Activated CD4-positive, alpha-beta T cell treated with anti-CD3 and anti-CD28 coated beads, Interleukin-2, amount 10 ng/mL, durations not matched to agents 24 days and 14 days (primary cell): Measurements from ENCODE around the gene ZBTB9. TPM values are rescaled to one million over a fixed set of nuclear protein-coding genes. Genes with fewer than 3 reads are reported as not detected.
A peak's percentile ranks its signal among the peaks of the same experiment; 100 is the strongest.

Experiments
- DNase-seq: peaks from one replicate; pipeline ENCODE4 v3.0.0; 2022
- H3K27ac Mint-ChIP-seq: one replicate; pipeline ENCODE4 v1.8.0; 2022; ENCODE audit warnings: mild to moderate bottlenecking, mixed read lengths
- H3K27me3 Mint-ChIP-seq: one replicate; pipeline ENCODE4 v1.8.0; 2022; ENCODE audit warnings: mixed read lengths
- H3K36me3 Mint-ChIP-seq: one replicate; pipeline ENCODE4 v1.8.0; 2022; ENCODE audit warnings: low read depth, mild to moderate bottlenecking, mixed read lengths
- H3K4me1 Mint-ChIP-seq: one replicate; pipeline ENCODE4 v1.8.0; 2021; ENCODE audit warnings: mixed read lengths
- H3K4me3 Mint-ChIP-seq: one replicate; pipeline ENCODE4 v1.8.0; 2022; ENCODE audit warnings: mild to moderate bottlenecking, moderate library complexity, mixed read lengths
- H3K9me3 Mint-ChIP-seq: one replicate; pipeline ENCODE4 v1.8.0; 2021; ENCODE audit warnings: mixed read lengths
- intact Hi-C: fragments of 100-400 bp; cut with micrococcal nuclease; formaldehyde crosslinking; loops from one replicate; pipeline ENCODE4 v1.15.1; 2023
- total RNA-seq: library from RNA; stranded (reverse); gene quantifications from 2 replicates; pipeline ENCODE4 v1.2.3, GENCODE V29; 2022

ZBTB9 gene, protein sequence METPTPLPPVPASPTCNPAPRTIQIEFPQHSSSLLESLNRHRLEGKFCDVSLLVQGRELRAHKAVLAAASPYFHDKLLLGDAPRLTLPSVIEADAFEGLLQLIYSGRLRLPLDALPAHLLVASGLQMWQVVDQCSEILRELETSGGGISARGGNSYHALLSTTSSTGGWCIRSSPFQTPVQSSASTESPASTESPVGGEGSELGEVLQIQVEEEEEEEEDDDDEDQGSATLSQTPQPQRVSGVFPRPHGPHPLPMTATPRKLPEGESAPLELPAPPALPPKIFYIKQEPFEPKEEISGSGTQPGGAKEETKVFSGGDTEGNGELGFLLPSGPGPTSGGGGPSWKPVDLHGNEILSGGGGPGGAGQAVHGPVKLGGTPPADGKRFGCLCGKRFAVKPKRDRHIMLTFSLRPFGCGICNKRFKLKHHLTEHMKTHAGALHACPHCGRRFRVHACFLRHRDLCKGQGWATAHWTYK
- 14.2 and 14.5 TPM in 2 replicates for total RNA-seq

DNA sequence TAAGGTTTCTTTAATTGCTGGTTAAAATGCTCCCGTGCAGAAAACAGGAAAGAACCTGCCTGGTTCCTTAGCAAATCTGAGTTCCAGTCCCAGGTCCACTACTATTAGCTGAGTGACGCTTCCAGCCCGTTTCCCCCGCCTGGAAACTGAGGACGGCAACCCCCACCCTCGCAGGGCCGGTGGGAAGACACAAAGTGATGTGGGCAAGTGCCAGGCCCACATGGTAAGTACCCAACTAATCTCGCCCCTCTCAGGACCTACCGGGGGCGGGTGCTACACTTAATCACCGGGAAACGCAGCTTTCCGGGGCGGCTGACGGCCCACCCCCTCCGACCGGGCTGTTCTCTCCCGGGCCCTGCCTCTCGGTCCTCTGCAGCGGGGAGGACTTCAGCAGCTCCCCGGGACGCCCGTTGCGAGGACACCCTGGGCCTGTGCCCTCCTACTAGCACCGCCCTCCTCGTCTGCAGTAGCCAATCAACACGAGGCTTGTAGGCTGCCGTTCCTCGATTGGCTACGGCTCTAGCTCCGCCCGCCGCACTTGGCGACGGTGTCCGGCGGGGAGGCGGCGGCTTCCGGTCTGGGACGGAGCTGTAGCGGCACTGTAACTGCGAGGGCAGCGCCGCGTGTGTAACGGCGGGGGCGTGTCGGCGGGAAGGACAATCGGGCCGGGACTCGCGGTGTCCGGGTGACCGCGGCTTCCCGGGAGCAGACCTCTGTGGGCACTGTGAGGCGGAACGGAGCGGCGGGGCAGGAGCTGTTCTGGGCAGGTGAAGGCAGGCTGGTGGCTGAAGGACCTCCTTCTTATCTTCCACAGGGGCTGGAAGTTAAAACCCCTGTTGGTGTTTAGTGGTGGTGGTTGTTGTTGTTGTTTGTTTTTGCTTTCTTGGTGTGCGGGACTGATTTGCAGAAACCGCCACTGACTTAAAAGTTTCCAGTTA, at the start of gene ZBTB9:
ZBTB9 (plus strand) TSS at position 568 of the 938 bp plus-strand sequence. CDS start 525 bp downstream, outside the sequence.
- peak; percentile 99 for DNase-seq
- no peaks in the 10 kb centered on the region for H3K9me3 Mint-ChIP-seq
- peak within 1 kb of the TSS; percentile 97 for H3K4me3 Mint-ChIP-seq
- peaks cover 33% of the 10 kb centered on the region for H3K36me3 Mint-ChIP-seq
- H3K27ac Mint-ChIP-seq: peak within 1 kb of the TSS; percentile 88
- no peaks in the 10 kb centered on the region for H3K27me3 Mint-ChIP-seq
- intact Hi-C loops: loop anchor here (1.0 to 10.0 kb wide), 6 partner anchors 24 to 241 kb away; partner anchors contain the start of genes CUTA, ITPR3 and KIFC1
- peaks cover 20% of the 10 kb centered on the region for H3K4me1 Mint-ChIP-seq

DNA sequence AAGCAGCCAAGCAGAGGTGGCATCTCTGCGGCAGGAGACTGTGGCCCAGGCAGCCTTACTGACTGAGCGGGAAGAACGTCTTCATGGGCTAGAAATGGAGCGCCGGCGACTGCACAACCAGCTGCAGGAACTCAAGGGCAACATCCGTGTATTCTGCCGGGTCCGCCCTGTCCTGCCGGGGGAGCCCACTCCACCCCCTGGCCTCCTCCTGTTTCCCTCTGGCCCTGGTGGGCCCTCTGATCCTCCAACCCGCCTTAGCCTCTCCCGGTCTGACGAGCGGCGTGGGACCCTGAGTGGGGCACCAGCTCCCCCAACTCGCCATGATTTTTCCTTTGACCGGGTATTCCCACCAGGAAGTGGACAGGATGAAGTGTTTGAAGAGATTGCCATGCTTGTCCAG, 49.5 kb upstream of the ZBTB9 start:
- intact Hi-C loops: no loop called here
- H3K27ac Mint-ChIP-seq: no peak overlapping the region
- no peak overlapping the region for H3K4me3 Mint-ChIP-seq
- DNase-seq: no peak
- H3K4me1 Mint-ChIP-seq: peaks cover 27% of the 10 kb centered on the region
- peaks cover 54% of the 10 kb centered on the region for H3K36me3 Mint-ChIP-seq
- H3K9me3 Mint-ChIP-seq: no peaks in the 10 kb centered on the region
- no peaks in the 10 kb centered on the region for H3K27me3 Mint-ChIP-seq

DNA sequence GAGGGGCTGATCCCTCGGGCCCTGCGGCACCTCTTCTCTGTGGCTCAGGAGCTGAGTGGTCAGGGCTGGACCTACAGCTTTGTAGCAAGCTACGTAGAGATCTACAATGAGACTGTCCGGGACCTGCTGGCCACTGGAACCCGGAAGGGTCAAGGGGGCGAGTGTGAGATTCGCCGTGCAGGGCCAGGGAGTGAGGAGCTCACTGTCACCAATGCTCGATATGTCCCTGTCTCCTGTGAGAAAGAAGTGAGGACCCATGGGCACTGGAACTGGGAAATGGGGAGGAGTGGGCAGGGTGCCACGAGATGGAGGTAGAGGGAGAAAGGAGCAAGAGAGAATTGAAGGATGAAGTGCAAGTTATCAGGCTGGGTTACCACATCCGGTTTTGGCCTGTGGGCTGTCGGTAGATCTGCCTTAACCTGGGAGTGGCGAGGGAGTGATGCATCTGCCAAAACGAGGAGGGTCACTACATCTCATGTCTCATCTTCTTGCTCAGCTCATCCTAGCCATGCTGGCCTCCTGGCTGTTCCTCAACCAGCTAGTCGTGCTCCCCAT, 48.9 kb upstream of the ZBTB9 start:
- no peak for DNase-seq
- Mint-ChIP-seq H3K27me3 (no peaks in the 10 kb centered on the region), H3K36me3 (peaks cover 49% of the 10 kb centered on the region), H3K27ac (peak overlapping the region; percentile 42), H3K9me3 (no peaks in the 10 kb centered on the region), H3K4me3 (no peak overlapping the region), H3K4me1 (peaks cover 28% of the 10 kb centered on the region)
- intact Hi-C loops: no loop called here

DNA sequence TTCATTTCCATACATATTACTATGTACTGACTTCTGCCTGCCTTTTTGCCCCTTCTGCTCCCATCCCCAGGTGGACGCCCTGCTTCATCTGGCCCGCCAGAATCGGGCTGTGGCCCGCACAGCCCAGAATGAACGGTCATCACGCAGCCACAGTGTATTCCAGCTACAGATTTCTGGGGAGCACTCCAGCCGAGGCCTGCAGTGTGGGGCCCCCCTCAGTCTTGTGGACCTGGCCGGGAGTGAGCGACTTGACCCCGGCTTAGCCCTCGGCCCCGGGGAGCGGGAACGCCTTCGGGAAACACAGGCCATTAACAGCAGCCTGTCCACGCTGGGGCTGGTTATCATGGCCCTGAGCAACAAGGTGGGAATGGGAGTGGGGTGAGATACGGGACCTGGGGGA, 48.2 kb upstream of the ZBTB9 start:
- Mint-ChIP-seq H3K4me1 (peaks cover 28% of the 10 kb centered on the region), H3K4me3 (no peak overlapping the region), H3K27ac (no peak overlapping the region), H3K9me3 (no peaks in the 10 kb centered on the region), H3K27me3 (no peaks in the 10 kb centered on the region), H3K36me3 (peaks cover 49% of the 10 kb centered on the region)
- DNase-seq: no peak
- intact Hi-C loops: no loop called here

DNA sequence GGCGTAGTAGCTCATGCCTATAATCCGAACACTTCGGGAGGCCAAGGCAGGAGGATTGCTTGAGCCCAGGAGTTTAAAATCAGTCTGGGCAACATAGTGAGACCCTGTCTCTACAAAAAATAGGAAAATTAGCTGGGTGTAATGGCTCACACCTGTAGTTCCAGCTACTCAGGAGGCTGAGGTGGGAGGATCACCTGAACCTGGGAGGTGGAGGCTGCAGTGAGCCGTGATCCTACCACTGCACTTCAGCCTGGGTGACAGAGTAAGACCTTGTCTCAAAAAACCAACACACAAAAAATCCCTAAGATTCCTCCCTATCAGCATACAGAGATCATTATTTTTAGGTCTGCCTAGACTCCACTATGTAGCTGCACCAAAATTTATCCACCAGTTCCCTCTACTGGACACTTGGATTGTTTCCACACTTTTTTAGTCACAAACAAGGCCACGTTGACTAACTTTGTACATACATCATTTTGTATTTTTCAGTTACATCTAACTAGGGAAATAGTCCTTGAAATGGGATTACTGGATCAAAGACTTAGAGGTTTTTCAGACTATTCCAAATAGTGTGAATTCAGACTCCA, 47.2 kb upstream of the ZBTB9 start:
- no peak overlapping the region for H3K27ac Mint-ChIP-seq
- H3K9me3 Mint-ChIP-seq: no peaks in the 10 kb centered on the region
- H3K27me3 Mint-ChIP-seq: no peaks in the 10 kb centered on the region
- intact Hi-C loops: no loop called here
- H3K4me3 Mint-ChIP-seq: no peak overlapping the region
- no peak for DNase-seq
- H3K36me3 Mint-ChIP-seq: peaks cover 44% of the 10 kb centered on the region
- H3K4me1 Mint-ChIP-seq: peaks cover 33% of the 10 kb centered on the region

DNA sequence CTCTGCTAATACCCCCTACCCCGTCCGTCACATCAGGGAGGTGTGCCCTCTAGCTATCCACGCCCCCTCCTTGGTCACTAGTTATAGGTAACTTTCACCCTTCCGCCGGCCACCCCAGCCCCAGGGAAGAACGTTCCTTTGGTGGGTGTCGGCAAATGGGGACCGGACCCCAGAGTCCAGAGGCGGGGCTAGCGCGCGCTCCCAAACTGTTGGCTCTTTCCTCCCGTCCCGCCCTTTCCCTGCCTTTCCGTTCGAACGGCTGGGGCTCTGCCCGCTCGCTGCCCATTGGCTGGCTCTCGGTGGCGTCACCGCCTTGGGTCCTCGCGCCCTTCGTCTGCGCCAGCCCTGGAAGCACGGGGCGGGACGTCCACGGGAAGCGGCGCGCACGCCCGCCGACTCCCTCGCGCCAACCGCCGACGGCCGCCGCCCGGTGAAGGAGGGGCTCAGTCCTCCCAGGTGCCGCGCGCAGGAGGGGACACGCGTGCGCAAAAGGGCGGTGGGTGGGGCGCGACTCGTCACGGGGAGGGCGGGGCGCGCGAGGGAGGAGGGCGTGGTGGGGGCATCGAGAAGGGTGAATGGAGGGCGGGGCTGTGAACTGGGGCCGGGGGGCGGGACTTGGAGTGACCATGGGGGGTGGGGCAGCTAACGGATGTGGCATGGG, 44.2 kb upstream of the ZBTB9 start:
- peaks cover 40% of the 10 kb centered on the region for H3K4me1 Mint-ChIP-seq
- no peaks in the 10 kb centered on the region for H3K27me3 Mint-ChIP-seq
- no peaks in the 10 kb centered on the region for H3K9me3 Mint-ChIP-seq
- peak; percentile 99 for DNase-seq
- peaks cover 45% of the 10 kb centered on the region for H3K36me3 Mint-ChIP-seq
- intact Hi-C loops: loop anchor here (1.0 to 10.0 kb wide), 8 partner anchors 8 to 1235 kb away; partner anchors contain the start of genes AGPAT1, B3GALT4, CUTA and KIFC1
- peak overlapping the region; percentile 91 for H3K27ac Mint-ChIP-seq
- peak overlapping the region; percentile 92 for H3K4me3 Mint-ChIP-seq

DNA sequence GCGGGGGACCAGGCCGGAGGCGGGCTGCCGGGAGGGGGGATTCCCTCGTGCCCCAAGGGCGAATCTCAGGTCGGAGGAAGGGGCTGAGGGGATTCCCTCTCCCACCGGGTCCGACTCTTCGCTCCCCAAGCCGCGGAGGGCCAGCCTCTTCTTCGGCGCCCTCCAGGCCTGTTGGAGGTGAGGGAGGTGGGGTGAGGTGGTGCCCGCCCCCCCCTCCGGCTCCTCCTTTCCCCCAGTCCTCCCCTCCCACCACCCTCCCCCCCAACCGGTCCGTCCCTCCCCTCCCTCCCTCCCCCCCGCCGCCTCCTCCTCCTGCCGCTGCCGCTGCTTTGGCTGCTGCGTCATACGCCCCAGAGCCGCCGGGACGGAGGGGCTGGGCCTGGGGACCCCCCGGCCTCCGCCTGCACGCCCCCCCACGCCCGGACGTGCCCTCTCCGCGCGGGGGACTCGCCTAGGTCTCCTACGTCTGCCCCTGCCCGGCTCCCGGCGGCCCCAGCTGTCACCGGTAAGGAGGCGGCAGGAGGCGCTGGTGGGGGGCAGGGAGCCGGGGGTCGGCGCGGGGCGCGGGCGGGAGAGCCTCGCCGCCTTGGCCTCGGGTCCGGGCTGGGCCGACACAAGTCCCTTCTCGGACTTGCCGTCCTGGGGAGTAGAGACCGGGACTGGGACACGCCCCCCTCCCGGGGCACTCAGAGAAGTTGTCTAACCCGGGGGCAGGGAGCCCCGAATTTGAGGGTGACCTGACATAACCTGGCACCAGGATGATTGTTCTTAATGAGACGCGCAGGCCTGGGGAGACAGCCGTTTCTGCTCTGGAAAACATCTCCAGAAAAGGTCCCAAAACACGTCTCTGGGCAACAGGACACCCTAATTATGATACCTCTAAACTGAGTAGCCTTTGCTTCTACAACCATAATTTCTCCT, 43.4 kb upstream of the ZBTB9 start, which contains the start of gene PHF1:
PHF1 (plus strand) TSS at position 304 of the 921 bp plus-strand sequence. CDS start 1,250 bp downstream, outside the sequence.
- peak within 1 kb of the TSS; percentile 92 for H3K4me3 Mint-ChIP-seq
- peaks cover 43% of the 10 kb centered on the region for H3K4me1 Mint-ChIP-seq
- peaks cover 44% of the 10 kb centered on the region for H3K36me3 Mint-ChIP-seq
- no peaks in the 10 kb centered on the region for H3K27me3 Mint-ChIP-seq
- DNase-seq: peak; percentile 91
- peak within 1 kb of the TSS; percentile 91 for H3K27ac Mint-ChIP-seq
- no peaks in the 10 kb centered on the region for H3K9me3 Mint-ChIP-seq
- intact Hi-C loops: loop anchor here (1.0 to 10.0 kb wide), 8 partner anchors 7 to 1236 kb away; partner anchors contain the start of genes AGPAT1, B3GALT4, CUTA and KIFC1

DNA sequence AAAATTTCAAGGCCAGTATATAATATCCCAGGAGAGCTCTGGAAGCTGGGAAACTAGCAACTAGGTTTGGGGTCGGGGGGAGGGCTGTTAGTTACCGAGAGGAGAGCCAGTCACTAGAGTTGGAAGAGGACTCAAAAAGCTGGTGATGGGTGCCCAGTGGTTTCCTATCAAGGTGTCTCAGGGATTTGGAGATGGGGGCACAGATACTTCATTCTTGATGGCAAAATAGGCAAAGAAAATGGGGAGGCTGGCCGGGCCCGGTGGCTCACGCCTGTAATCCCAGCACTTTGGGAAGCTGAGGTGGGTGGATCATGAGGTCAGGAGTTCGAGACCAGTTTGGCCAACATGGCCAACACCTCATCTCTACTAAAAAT, 42.8 kb upstream of the ZBTB9 start:
- H3K4me3 Mint-ChIP-seq: peak overlapping the region; percentile 76
- intact Hi-C loops: loop anchor here (2.0 to 10.0 kb wide), 5 partner anchors 15 to 1237 kb away; partner anchors contain the start of genes AGPAT1, B3GALT4, RGL2 and RNF5
- H3K27ac Mint-ChIP-seq: peak overlapping the region; percentile 57
- H3K27me3 Mint-ChIP-seq: no peaks in the 10 kb centered on the region
- H3K36me3 Mint-ChIP-seq: peaks cover 46% of the 10 kb centered on the region
- H3K4me1 Mint-ChIP-seq: peaks cover 46% of the 10 kb centered on the region
- no peak for DNase-seq
- no peaks in the 10 kb centered on the region for H3K9me3 Mint-ChIP-seq

DNA sequence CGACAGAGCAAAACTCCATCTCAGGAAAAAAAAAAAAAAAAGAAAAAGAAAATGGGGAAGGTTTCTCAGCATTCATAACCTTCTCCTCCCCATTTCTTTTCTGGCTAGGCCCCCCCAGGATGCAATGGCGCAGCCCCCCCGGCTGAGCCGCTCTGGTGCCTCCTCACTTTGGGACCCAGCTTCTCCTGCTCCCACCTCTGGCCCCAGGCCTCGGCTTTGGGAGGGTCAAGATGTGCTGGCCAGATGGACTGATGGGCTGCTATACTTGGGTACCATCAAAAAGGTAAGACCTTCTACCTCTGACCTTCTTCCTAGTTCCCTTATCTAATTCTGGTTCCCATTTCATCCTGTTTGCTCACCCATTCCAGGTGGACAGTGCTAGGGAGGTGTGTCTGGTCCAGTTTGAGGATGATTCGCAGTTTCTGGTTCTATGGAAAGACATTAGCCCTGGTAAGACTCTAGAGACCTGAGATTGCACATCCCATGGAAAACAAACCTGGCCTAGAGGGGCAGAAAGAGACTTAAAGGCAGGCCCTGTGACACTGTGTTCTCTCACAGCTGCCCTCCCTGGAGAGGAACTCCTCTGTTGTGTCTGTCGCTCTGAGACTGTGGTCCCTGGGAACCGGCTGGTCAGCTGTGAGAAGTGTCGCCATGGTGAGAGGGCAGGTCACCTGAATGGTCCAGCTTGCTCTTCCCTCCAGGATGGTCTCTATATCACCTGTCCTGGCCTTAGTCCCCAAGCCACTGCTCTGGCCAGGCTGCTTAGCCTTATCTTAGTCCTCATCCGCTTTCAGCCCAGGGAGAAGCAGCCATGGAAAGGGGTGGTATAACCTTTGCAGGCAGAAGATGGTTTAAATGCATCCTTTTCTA, 42.0 kb upstream of the ZBTB9 start:
- no peak for DNase-seq
- intact Hi-C loops: loop anchor here (10.0 kb wide), 2 partner anchors 138 to 1238 kb away; partner anchors contain the start of genes AGPAT1, B3GALT4, RNF5 and RPS18
- Mint-ChIP-seq H3K27me3 (no peaks in the 10 kb centered on the region), H3K9me3 (no peaks in the 10 kb centered on the region), H3K27ac (peak overlapping the region; percentile 63), H3K36me3 (peaks cover 42% of the 10 kb centered on the region), H3K4me3 (peak overlapping the region; percentile 65), H3K4me1 (peaks cover 51% of the 10 kb centered on the region)

DNA sequence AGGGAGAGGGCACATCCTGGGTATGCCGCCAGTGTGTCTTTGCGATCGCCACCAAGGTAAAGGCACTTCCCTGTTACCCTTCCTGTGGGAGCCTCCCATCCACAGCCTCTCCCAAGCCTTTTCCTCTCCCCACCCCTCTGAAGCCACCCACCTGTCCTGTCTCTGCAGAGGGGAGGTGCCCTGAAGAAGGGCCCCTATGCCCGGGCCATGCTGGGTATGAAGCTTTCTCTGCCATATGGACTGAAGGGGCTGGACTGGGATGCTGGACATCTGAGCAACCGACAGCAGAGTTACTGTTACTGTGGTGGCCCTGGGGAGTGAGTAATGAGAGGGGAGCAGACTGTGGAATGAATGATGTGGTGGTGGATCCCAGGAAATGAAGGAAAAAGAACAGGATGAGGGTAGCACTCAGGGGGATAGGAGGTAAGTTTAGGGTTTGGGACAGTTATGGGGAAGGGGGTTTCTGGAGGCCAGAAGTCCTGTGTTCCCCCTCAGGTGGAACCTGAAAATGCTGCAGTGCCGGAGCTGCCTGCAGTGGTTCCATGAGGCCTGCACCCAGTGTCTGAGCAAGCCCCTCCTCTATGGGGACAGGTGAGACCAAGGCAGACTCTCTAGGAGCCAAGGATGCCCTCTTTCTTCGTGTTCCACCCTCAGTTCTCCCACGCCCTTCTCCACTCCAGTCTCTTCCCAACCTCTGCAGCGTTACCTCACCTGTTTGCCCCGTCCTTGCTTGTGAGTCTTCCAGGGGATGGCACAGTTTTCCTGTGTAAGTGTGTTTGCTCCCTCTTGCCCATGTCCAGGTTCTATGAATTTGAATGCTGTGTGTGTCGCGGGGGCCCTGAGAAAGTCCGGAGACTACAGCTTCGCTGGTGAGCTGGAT, 40.9 kb upstream of the ZBTB9 start:
- Mint-ChIP-seq H3K36me3 (peaks cover 42% of the 10 kb centered on the region), H3K27ac (no peak overlapping the region), H3K4me1 (peaks cover 53% of the 10 kb centered on the region), H3K4me3 (peak overlapping the region; percentile 0), H3K9me3 (no peaks in the 10 kb centered on the region), H3K27me3 (peaks cover 1% of the 10 kb centered on the region)
- intact Hi-C loops: loop anchor here (10.0 kb wide), 2 partner anchors 139 to 1239 kb away; partner anchors contain the start of genes AGPAT1, B3GALT4, RNF5 and RPS18
- DNase-seq: no peak
